SK-N-SH (cell line): Measurements from ENCODE around the gene MCUR1.

Experiments
- EP300 ChIP-seq, 2 experiments: IDR thresholded peaks; 2 replicates each; pipeline versions ENCODE4 v1.4.0 to v1.6.1; 2012; ENCODE audit warnings: borderline replicate concordance in 1 of 2, low read depth in 1 of 2, low read length in 1 of 2
- EZH2phosphoT487 ChIP-seq: fragments of 200-600 bp; sonication (generic); IDR thresholded peaks from 2 replicates; pipeline ENCODE4 v1.6.1; 2017; ENCODE audit warnings: low read depth, mixed run types, mild to moderate bottlenecking, antibody characterized with exemption, moderate library complexity, borderline replicate concordance
- MEF2A ChIP-seq: IDR thresholded peaks from 2 replicates; pipeline ENCODE4 v1.4.0; 2012; ENCODE audit warnings: low read depth, borderline replicate concordance
- NRF1 ChIP-seq: IDR thresholded peaks from 2 replicates; pipeline ENCODE4 v1.6.1; 2012; ENCODE audit warnings: low read depth, mild to moderate bottlenecking, low read length
- POLR2AphosphoS5 ChIP-seq: IDR thresholded peaks from 2 replicates; pipeline ENCODE4 v1.6.1; 2012; ENCODE audit warnings: low read depth, low read length
- RAD21 ChIP-seq: IDR thresholded peaks from 2 replicates; pipeline ENCODE4 v1.6.1; 2012; ENCODE audit warnings: mild to moderate bottlenecking, low read length
- TEAD4 ChIP-seq: IDR thresholded peaks from 2 replicates; pipeline ENCODE4 v1.4.0; 2012; ENCODE audit warnings: mild to moderate bottlenecking, borderline replicate concordance; ENCODE audit not compliant: insufficient read depth
- YY1 ChIP-seq: IDR thresholded peaks from 2 replicates; pipeline ENCODE4 v1.4.0; 2012; ENCODE audit warnings: low read depth, mild to moderate bottlenecking
- TF ChIP-seq, protein P1 (sequence below): fragments of 200-600 bp; sonication (generic); IDR thresholded peaks from 2 replicates; pipeline ENCODE4 v1.6.1; 2017; ENCODE audit warnings: antibody characterized with exemption, mild to moderate bottlenecking, moderate library complexity
- TF ChIP-seq, protein P2 (sequence below): IDR thresholded peaks from 2 replicates; pipeline ENCODE4 v1.4.0; 2012; ENCODE audit warnings: low read depth, borderline replicate concordance
- TF ChIP-seq, protein P3 (sequence below): fragments of 150-350 bp; IDR thresholded peaks from 2 replicates; pipeline ENCODE4 v1.6.1; 2016; ENCODE audit warnings: mild to moderate bottlenecking, low read depth, low read length

DNA sequence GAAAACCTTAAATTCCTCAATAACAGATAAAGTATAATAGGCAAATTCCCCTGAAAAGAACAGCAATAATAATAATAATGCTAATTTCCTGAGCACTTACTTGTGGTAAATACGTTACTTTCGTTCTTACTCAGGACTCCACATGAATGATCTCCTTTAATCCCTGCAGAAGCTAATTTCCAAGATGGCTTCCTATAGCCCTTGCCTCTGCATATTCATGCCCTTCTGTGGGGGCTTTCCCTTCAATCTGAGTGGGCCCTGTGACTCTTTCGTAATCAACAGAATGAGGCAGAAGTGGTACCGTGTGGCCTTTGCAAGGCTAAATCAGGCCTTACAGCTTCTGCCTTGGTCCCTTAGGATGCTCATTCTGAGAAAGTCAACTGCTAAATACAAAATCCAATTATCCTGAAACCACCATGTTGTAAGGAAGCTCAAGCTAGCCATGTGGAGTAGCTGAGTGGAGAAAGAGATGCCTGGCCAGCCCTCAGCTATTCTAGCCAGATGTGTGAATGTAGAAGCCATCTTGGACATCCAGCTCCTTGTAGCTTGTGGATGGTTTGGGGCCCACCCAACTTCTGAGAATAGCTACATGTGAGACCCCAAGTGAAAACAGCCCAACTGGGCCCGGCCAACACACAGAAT lies 50.5 kb downstream of the MCUR1 start:
- TF ChIP-seq, protein P1, sequence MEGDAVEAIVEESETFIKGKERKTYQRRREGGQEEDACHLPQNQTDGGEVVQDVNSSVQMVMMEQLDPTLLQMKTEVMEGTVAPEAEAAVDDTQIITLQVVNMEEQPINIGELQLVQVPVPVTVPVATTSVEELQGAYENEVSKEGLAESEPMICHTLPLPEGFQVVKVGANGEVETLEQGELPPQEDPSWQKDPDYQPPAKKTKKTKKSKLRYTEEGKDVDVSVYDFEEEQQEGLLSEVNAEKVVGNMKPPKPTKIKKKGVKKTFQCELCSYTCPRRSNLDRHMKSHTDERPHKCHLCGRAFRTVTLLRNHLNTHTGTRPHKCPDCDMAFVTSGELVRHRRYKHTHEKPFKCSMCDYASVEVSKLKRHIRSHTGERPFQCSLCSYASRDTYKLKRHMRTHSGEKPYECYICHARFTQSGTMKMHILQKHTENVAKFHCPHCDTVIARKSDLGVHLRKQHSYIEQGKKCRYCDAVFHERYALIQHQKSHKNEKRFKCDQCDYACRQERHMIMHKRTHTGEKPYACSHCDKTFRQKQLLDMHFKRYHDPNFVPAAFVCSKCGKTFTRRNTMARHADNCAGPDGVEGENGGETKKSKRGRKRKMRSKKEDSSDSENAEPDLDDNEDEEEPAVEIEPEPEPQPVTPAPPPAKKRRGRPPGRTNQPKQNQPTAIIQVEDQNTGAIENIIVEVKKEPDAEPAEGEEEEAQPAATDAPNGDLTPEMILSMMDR, result no peak
- TF ChIP-seq EP300 (IDR thresholded peaks at IDR 0.05; ENCODE audit: borderline replicate concordance in 1 of 2, low read depth in 1 of 2, low read length in 1 of 2) (no peak), MEF2A (no peak), EZH2phosphoT487 (no peak), POLR2AphosphoS5 (no peak), NRF1 (no peak), YY1 (no peak), RAD21 (no peak), TEAD4 (no peak)
- TF ChIP-seq, protein P2, sequence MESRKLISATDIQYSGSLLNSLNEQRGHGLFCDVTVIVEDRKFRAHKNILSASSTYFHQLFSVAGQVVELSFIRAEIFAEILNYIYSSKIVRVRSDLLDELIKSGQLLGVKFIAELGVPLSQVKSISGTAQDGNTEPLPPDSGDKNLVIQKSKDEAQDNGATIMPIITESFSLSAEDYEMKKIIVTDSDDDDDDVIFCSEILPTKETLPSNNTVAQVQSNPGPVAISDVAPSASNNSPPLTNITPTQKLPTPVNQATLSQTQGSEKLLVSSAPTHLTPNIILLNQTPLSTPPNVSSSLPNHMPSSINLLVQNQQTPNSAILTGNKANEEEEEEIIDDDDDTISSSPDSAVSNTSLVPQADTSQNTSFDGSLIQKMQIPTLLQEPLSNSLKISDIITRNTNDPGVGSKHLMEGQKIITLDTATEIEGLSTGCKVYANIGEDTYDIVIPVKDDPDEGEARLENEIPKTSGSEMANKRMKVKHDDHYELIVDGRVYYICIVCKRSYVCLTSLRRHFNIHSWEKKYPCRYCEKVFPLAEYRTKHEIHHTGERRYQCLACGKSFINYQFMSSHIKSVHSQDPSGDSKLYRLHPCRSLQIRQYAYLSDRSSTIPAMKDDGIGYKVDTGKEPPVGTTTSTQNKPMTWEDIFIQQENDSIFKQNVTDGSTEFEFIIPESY, result no peak
- TF ChIP-seq, protein P3, sequence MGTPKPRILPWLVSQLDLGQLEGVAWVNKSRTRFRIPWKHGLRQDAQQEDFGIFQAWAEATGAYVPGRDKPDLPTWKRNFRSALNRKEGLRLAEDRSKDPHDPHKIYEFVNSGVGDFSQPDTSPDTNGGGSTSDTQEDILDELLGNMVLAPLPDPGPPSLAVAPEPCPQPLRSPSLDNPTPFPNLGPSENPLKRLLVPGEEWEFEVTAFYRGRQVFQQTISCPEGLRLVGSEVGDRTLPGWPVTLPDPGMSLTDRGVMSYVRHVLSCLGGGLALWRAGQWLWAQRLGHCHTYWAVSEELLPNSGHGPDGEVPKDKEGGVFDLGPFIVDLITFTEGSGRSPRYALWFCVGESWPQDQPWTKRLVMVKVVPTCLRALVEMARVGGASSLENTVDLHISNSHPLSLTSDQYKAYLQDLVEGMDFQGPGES, result no peak
